ENCODE data around the gene PRAMEF11.
"Not testable (repeated sequence)": the region's sequence is repeated elsewhere in the genome, so short reads cannot be mapped to it uniquely, and the experiment has no call there.

The PRAMEF11 gene

DNA sequence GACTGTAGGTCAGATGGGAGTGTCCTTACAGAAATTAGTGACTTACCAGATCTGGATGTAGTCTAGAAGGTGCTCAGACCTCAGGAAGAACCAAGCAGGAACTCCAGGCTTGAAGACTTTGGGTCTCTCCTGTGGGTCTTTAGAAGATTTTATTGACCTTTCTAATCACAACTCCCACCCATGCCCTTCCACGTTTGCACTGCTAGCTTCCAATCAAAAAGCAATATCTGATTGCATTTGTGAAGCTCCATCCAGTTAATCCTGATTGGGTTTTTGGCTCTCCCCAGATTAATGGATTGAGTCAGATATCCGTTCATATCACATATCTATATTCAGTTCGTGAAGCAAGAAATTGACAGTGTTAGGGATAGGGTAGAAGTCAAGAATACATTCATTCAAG lies at the start of gene PRAMEF11:
Gene PRAMEF11, minus strand, starts transcription at position 101 of the 400 bp plus-strand sequence. CDS start 2,621 bp downstream, outside the sequence.
- H3K27me3 Mint-ChIP-seq; H3K4me1 Mint-ChIP-seq (ENCODE audit: low read depth); H3K9me3 Mint-ChIP-seq (ENCODE audit: low read depth); H3K27ac Mint-ChIP-seq; H3K36me3 Mint-ChIP-seq; H3K4me3 Mint-ChIP-seq: not testable (repeated sequence)

- not testable (repeated sequence) for H3K4me1 Mint-ChIP-seq (ENCODE audit: low read depth); H3K9me3 Mint-ChIP-seq (ENCODE audit: low read depth); H3K27ac Mint-ChIP-seq; H3K4me3 Mint-ChIP-seq; H3K27me3 Mint-ChIP-seq; H3K36me3 Mint-ChIP-seq
Measured at GRCh38 chr1:12878453-12878852, 47.2 kb upstream of the PRAMEF11 start.

DNA sequence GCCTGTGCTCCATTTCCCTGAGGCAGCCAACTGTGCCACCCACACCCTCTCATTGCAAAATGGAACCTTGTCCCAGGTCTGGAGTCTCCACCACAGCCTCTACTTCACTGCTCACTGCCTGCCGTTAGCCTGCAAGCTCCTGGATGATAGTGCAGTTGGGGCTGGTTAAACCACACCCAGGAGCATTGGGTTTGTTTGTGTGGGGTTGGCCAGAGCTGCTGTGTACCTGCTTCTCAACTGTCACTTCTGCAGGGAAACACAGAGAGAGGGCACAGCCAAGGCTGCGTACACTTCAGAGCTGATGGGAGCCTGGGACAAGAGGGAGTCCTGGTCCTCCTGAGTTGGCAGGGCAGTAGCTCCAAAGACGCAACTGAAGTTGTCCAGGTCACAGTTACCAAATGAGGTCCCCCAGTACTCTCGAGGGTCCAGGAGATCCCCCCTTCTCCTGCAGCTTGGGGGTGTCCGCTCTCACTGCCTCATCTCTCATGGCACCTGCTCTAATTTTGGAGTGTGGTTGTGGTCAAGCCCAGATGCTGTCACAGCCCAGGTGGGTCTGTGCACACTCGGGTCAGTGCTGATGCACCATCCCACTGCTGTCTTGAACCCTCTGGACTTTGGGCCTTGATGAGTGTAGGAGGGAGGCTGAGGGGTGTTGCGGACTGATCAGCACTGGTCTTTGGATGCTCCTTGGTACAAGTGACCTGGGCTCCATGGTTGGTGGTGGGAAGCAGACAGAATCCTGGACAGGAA lies 32.1 kb upstream of the PRAMEF11 start:
- H3K4me3 Mint-ChIP-seq; H3K27me3 Mint-ChIP-seq; H3K36me3 Mint-ChIP-seq; H3K27ac Mint-ChIP-seq; H3K4me1 Mint-ChIP-seq (ENCODE audit: low read depth); H3K9me3 Mint-ChIP-seq (ENCODE audit: low read depth): not testable (repeated sequence)

- H3K27ac Mint-ChIP-seq; H3K4me1 Mint-ChIP-seq (ENCODE audit: low read depth); H3K9me3 Mint-ChIP-seq (ENCODE audit: low read depth); H3K4me3 Mint-ChIP-seq; H3K27me3 Mint-ChIP-seq; H3K36me3 Mint-ChIP-seq: not testable (repeated sequence)
Measured at GRCh38 chr1:12856786-12857185, 25.6 kb upstream of the PRAMEF11 start, which contains the start of gene PRAMEF2. Gene PRAMEF2, plus strand, starts transcription at chr1:12857086. Its CDS starts 1,924 bp downstream, at chr1:12859010.

DNA sequence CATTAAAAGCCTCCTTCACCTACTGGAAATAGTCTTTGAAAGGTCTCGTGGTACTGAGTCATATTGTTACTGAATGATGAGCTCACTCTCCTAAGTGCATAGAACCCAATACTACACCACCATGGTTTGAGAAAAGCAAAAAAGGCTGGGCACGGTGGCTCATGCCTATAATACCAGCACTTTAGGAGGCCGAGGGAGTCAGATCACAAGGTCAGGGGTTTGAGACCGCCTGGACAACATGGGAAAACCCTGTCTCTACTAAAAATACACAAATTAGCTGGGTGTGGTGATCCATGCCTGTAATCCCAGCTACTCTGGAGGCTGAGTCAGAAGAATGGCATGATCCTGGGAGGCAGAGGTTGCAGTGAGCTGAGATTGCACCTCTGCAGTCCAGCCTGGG lies 20.6 kb upstream of the PRAMEF11 start:
- Mint-ChIP-seq H3K9me3 (ENCODE audit: low read depth) (peaks cover 4% of the 10 kb centered on the region), H3K36me3 (no peaks in the 10 kb centered on the region), H3K4me3 (no peak overlapping the region), H3K27me3 (peaks cover 7% of the 10 kb centered on the region), H3K27ac (no peak overlapping the region), H3K4me1 (ENCODE audit: low read depth) (no peaks in the 10 kb centered on the region)

DNA sequence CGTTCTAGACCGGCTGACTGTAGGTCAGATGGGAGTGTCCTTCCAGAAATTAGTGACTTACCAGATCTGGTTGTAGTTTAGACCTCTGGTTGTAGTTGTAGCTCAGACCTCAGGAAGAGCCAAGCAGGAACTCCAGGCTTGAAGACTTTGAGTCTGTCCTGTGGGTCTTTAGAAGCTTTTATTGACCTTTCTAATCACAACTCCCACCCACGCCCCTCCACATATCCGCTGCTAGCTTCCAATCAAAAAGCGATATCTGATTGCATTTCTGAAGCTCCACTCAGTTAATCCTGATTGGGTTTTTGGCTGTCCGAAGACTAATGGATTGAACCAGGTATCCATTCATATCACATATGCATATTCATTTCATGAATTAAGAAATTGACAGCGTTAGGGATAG lies 17.4 kb upstream of the PRAMEF11 start, which contains the start of gene HNRNPCL1:
Gene HNRNPCL1, minus strand, starts transcription at position 101 of the 400 bp plus-strand sequence. CDS start 431 bp downstream, outside the sequence.
- not testable (repeated sequence) for H3K9me3 Mint-ChIP-seq (ENCODE audit: low read depth); H3K4me1 Mint-ChIP-seq (ENCODE audit: low read depth); H3K36me3 Mint-ChIP-seq; H3K4me3 Mint-ChIP-seq; H3K27ac Mint-ChIP-seq
- H3K27me3 Mint-ChIP-seq, result peaks cover 11% of the 10 kb centered on the region

DNA sequence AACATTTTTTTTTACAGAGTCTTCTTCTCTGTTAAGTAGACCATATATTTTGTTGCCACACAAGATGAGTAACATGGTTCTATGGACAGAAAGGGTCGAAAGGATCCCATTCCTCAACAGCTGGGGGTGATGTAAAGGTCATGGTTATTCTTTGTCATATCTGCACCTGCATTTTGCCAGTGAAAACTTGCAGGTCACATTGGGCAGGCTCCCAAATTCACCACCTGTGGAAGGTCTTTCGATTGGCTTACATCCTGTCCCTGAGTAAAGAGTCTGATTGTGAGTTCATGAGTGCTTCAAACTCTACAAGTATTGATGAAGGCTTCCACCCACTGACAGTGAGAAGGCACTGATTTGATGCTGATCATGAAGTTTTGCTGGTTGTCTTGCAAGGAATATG lies 2.0 kb upstream of the PRAMEF11 start:
- H3K27ac Mint-ChIP-seq; H3K4me1 Mint-ChIP-seq (ENCODE audit: low read depth); H3K36me3 Mint-ChIP-seq; H3K4me3 Mint-ChIP-seq; H3K9me3 Mint-ChIP-seq (ENCODE audit: low read depth); H3K27me3 Mint-ChIP-seq: not testable (repeated sequence)

- H3K4me1 Mint-ChIP-seq (ENCODE audit: low read depth); H3K9me3 Mint-ChIP-seq (ENCODE audit: low read depth); H3K36me3 Mint-ChIP-seq; H3K27ac Mint-ChIP-seq; H3K4me3 Mint-ChIP-seq: not testable (repeated sequence)
- peaks cover 11% of the 10 kb centered on the region for H3K27me3 Mint-ChIP-seq
Measured at GRCh38 chr1:12819061-12819460, 12.1 kb downstream of the PRAMEF11 start.

DNA sequence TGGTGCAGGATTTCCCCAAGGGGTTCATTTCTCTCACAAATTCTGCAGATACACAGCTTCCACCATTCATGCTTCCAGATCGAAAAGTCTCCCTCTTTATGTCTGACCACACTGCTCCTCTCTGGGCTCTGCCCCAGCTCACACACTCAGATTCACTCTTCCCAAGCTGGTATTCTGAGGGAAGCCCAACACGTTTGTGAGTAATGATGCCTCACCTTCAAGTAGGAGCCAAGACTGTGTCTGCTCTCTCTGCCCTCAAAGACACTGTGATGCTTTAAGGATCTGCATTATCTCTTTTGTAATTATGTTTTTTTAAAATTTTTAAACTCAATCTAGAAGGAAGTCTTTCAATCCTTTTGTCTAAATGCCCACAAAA lies 19.8 kb downstream of the PRAMEF11 start:
- no peak overlapping the region for H3K4me3 Mint-ChIP-seq
- no peaks in the 10 kb centered on the region for H3K4me1 Mint-ChIP-seq (ENCODE audit: low read depth)
- no peaks in the 10 kb centered on the region for H3K36me3 Mint-ChIP-seq
- peaks cover 3% of the 10 kb centered on the region for H3K9me3 Mint-ChIP-seq (ENCODE audit: low read depth)
- H3K27me3 Mint-ChIP-seq, result peaks cover 19% of the 10 kb centered on the region
- no peak overlapping the region for H3K27ac Mint-ChIP-seq

GRCh38 chr1:12810691-12811408 lies 20.4 kb downstream of the PRAMEF11 start:
- no peak overlapping the region for H3K27ac Mint-ChIP-seq
- no peaks in the 10 kb centered on the region for H3K36me3 Mint-ChIP-seq
- peaks cover 3% of the 10 kb centered on the region for H3K9me3 Mint-ChIP-seq (ENCODE audit: low read depth)
- peaks cover 19% of the 10 kb centered on the region for H3K27me3 Mint-ChIP-seq
- no peaks in the 10 kb centered on the region for H3K4me1 Mint-ChIP-seq (ENCODE audit: low read depth)
- no peak overlapping the region for H3K4me3 Mint-ChIP-seq

- Mint-ChIP-seq H3K27ac (no peak overlapping the region), H3K27me3 (peaks cover 22% of the 10 kb centered on the region), H3K4me1 (ENCODE audit: low read depth) (no peaks in the 10 kb centered on the region), H3K4me3 (no peak overlapping the region), H3K36me3 (peaks cover 2% of the 10 kb centered on the region), H3K9me3 (ENCODE audit: low read depth) (peaks cover 6% of the 10 kb centered on the region)
Measured at GRCh38 chr1:12809933-12810332, 21.3 kb downstream of the PRAMEF11 start.

DNA sequence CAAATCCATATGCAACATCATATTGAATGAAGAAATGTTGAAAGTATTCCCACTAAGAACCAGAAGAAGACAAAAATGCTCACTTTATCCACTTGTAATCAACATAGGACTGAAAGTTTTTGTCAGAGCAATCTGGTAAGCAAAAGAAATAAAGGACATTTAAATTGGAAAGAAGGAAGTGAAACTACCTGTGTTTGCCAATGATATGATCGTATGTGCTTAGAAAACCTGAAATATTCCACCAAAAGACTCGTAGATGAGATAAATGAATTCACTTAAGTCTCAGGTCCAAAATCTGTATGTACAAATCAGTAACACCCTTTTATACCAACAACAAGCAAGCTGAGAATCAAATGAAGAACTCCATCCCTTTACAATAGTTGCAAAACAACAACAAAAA lies 31.5 kb downstream of the PRAMEF11 start:
- no peak overlapping the region for H3K4me3 Mint-ChIP-seq
- H3K27ac Mint-ChIP-seq, result no peak overlapping the region
- no peaks in the 10 kb centered on the region for H3K36me3 Mint-ChIP-seq
- H3K4me1 Mint-ChIP-seq (ENCODE audit: low read depth), result no peaks in the 10 kb centered on the region
- H3K27me3 Mint-ChIP-seq, result no peaks in the 10 kb centered on the region
- peaks cover under 1% of the 10 kb centered on the region for H3K9me3 Mint-ChIP-seq (ENCODE audit: low read depth)

GRCh38 chr1:12798911-12799310 lies 32.3 kb downstream of the PRAMEF11 start:
- Mint-ChIP-seq H3K9me3 (ENCODE audit: low read depth) (no peaks in the 10 kb centered on the region), H3K36me3 (no peaks in the 10 kb centered on the region), H3K27ac (no peak overlapping the region), H3K4me1 (ENCODE audit: low read depth) (no peaks in the 10 kb centered on the region), H3K4me3 (no peak overlapping the region), H3K27me3 (no peaks in the 10 kb centered on the region)

GRCh38 chr1:12791097-12791496 lies 40.1 kb downstream of the PRAMEF11 start, which contains the start of gene PRAMEF1:
Gene PRAMEF1, plus strand, starts transcription at chr1:12791397. Its CDS starts 1,831 bp downstream, at chr1:12793228.
- H3K4me1 Mint-ChIP-seq (ENCODE audit: low read depth); H3K4me3 Mint-ChIP-seq; H3K36me3 Mint-ChIP-seq; H3K27me3 Mint-ChIP-seq; H3K9me3 Mint-ChIP-seq (ENCODE audit: low read depth); H3K27ac Mint-ChIP-seq: not testable (repeated sequence)

DNA sequence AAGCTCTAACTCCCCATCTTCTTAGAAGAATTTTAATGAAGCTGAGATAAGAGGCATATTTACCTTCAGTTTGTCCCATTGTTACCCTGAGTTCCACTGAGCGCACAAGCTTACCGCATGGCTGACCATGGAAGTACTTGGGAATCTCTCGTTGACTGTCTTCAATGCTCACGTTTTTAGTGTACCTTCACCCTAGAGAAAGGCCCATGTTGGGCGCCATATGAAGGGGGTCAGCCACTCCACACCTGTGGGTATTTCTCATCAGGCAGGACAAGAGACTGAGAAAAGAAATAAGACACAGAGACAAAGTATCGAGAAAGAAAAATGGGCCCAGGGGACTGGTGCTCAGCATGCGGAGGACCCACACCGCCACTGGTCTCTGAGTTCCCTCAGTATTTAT lies 46.5 kb downstream of the PRAMEF11 start:
- not testable (repeated sequence) for H3K27me3 Mint-ChIP-seq; H3K4me3 Mint-ChIP-seq; H3K4me1 Mint-ChIP-seq (ENCODE audit: low read depth); H3K27ac Mint-ChIP-seq; H3K9me3 Mint-ChIP-seq (ENCODE audit: low read depth); H3K36me3 Mint-ChIP-seq

DNA sequence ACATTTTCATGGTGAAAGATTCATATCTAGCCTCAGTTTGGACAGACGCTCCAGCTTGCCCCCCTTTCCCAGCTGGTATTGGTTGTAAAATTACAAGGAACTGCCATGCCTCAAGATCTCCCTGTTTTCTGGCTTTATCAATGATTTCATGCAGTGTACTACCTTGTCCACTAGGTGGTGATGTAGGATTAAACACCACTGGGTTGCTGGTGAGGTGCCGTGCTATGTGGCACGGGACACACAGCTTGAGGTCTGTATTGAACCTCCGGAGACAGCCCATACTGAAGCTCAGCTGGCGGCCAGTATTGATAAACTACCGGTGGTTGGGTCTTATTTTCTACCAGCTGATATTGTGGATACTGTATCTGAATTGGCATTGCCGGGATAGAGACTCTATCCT lies 47.4 kb downstream of the PRAMEF11 start:
- not testable (repeated sequence) for H3K27me3 Mint-ChIP-seq; H3K36me3 Mint-ChIP-seq; H3K4me3 Mint-ChIP-seq; H3K4me1 Mint-ChIP-seq (ENCODE audit: low read depth); H3K27ac Mint-ChIP-seq; H3K9me3 Mint-ChIP-seq (ENCODE audit: low read depth)

Data from activated naive CD8-positive, alpha-beta T cell (primary cell).